HEK293T (cell line): ENCODE results near the gene BGN.

Experiments
- BHLHE40 ChIP-seq: fragments of 450-650 bp; IDR thresholded peaks from 2 replicates; pipeline ENCODE4 v1.6.1; 2016; ENCODE audit warnings: mild to moderate bottlenecking, moderate library complexity, borderline replicate concordance
- CTBP1 ChIP-seq: fragments of 450-650 bp; IDR thresholded peaks from 2 replicates; pipeline ENCODE4 v1.6.1; 2016; ENCODE audit warnings: borderline replicate concordance
- ELF4 ChIP-seq: fragments of 450-650 bp; IDR thresholded peaks from 2 replicates; pipeline ENCODE4 v1.6.1; 2017; ENCODE audit warnings: antibody characterized with exemption
- FOXA1 ChIP-seq: fragments of 450-650 bp; IDR thresholded peaks from 2 replicates; pipeline ENCODE4 v1.6.1; 2016; ENCODE audit warnings: mild to moderate bottlenecking
- FOXK2 ChIP-seq: fragments of 450-650 bp; IDR thresholded peaks from 2 replicates; pipeline ENCODE4 v1.6.1; 2016; ENCODE audit warnings: mild to moderate bottlenecking
- FOXM1 ChIP-seq: fragments of 450-650 bp; IDR thresholded peaks from 2 replicates; pipeline ENCODE4 v1.6.1; 2017; ENCODE audit warnings: mild to moderate bottlenecking, borderline replicate concordance
- HDGF ChIP-seq: fragments of 450-650 bp; IDR thresholded peaks from 2 replicates; pipeline ENCODE4 v1.6.1; 2017; ENCODE audit warnings: antibody characterized with exemption, borderline replicate concordance
- L3MBTL2 ChIP-seq: fragments of 450-650 bp; conservative IDR thresholded peaks from 2 replicates; pipeline ENCODE4 v1.6.1; 2016; ENCODE audit warnings: mild to moderate bottlenecking
- NFRKB ChIP-seq: fragments of 450-650 bp; IDR thresholded peaks from 2 replicates; pipeline ENCODE4 v1.6.1; 2016; ENCODE audit warnings: mild to moderate bottlenecking, moderate library complexity
- SP1 ChIP-seq: fragments of 450-650 bp; IDR thresholded peaks from 2 replicates; pipeline ENCODE4 v1.6.1; 2017
- SUZ12 ChIP-seq: fragments of 450-650 bp; IDR thresholded peaks from 2 replicates; pipeline ENCODE4 v1.6.1; 2016; ENCODE audit warnings: mild to moderate bottlenecking
- TARDBP ChIP-seq: fragments of 450-650 bp; IDR thresholded peaks from 2 replicates; pipeline ENCODE4 v1.6.1; 2016

DNA sequence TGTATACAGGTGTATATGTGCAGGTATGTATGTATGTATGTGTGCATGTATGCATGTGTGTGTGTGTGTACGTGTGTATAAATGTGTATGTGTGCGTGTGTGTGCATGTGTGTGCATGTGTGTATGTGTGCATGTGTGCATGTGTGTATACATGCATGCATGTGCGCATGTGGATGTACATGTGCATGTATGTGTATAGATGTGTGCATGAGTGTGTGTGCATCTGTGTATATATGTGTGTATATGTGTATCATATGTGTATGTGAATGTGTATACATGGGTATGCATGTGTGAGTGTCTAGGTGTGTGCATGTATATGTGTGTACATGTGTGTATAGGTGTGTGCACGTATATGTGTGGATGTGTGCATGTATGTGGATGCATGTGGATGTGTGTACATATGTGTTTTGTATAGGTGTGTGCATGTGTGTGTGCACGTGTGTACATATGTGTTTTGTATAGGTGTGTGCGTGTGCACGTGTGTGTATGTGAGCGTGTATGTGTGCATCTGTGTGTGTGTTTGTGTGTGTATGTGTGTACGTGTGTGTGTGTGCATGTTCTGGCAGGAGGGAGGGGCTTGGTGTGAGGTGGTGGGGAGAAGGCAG lies 6.0 kb downstream of the BGN start:
- no peak for TF ChIP-seq SUZ12
- no peak for TF ChIP-seq BHLHE40
- no peak for TF ChIP-seq FOXK2
- TF ChIP-seq L3MBTL2 = no peak
- TF ChIP-seq TARDBP = 0 out of 2 replicates have a peak, but pooled peaks have one; percentile 10
- no peak for TF ChIP-seq FOXA1
- TF ChIP-seq SP1 = no peak
- no peak for TF ChIP-seq ELF4
- TF ChIP-seq HDGF = no peak
- TF ChIP-seq FOXM1 = no peak
- no peak for TF ChIP-seq NFRKB
- 0 out of 2 replicates have a peak, but pooled peaks have one; percentile 4 for TF ChIP-seq CTBP1
